GM20000 (cell line): ENCODE measurements around the gene CUL1.

ENCODE experiments used
- DNase-seq: peaks from one replicate; pipeline ENCODE4 v3.0.0; 2012; ENCODE audit warnings: low spot score
- TF ChIP-seq, protein P1 (sequence below): IDR thresholded peaks from 2 replicates; pipeline ENCODE4 v1.5.1; 2012; ENCODE audit warnings: mild to moderate bottlenecking, control low read depth; ENCODE audit errors: extremely low read depth, missing control alignments

The CUL1 gene

DNA sequence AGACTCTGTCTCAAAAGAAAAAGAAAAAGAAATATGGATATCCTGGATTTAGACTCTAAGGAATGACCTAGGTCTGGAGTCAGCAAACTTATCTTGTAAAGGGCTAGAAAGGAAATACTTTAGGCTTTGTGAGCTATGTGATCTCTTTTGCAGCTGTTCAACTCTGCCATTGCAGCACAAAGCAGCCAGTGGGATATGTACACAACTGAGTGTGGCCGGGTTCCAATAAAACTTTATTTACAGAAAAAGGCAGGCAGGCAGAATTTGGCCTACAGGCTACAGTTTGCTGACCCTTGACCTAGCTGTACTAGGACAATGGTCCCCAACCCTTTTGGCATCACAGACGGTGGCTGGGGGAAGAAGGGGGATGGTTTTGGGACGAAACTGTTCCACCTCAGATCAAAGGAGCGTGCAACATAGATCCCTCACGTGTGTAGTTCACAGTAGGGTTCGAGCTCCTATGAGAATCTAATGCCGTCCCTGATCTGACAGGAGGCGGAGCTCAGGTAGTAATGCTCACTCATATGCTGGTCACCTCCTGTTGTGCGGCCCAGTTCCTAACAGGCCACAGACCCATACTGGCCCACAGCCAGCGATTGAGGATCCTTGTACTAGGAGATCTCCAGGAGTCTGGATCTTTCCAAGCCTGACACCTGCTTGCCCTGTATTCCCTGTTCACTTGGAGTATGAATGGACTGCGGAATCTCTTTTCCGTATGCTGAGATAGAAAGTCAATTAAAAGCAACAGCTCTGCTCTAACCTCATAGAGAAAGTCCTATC is 63.0 kb downstream of the CUL1 start:
- TF ChIP-seq, protein P1, sequence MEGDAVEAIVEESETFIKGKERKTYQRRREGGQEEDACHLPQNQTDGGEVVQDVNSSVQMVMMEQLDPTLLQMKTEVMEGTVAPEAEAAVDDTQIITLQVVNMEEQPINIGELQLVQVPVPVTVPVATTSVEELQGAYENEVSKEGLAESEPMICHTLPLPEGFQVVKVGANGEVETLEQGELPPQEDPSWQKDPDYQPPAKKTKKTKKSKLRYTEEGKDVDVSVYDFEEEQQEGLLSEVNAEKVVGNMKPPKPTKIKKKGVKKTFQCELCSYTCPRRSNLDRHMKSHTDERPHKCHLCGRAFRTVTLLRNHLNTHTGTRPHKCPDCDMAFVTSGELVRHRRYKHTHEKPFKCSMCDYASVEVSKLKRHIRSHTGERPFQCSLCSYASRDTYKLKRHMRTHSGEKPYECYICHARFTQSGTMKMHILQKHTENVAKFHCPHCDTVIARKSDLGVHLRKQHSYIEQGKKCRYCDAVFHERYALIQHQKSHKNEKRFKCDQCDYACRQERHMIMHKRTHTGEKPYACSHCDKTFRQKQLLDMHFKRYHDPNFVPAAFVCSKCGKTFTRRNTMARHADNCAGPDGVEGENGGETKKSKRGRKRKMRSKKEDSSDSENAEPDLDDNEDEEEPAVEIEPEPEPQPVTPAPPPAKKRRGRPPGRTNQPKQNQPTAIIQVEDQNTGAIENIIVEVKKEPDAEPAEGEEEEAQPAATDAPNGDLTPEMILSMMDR = no peak
- DNase-seq = no peak

DNA sequence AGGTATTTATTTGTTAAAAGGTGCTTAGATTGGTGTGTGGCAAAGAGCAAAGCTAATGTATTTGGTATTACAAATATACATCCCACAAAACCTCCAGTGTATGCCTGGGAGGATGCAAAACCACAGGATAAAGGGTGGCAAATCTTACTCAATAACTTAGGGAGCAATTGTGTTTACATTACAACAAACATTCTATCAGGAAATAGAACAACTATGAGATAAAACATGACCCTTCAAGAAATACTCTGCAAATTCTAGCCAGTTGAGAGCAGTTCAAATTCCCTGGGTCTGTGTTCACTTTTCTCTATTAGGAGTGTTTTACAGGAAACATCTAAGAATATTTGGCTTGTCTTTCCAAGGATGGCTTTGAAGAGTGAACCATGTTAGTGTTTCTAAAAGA is 64.9 kb downstream of the CUL1 start:
- no peak for DNase-seq
- TF ChIP-seq, protein P1 = no peak

DNA sequence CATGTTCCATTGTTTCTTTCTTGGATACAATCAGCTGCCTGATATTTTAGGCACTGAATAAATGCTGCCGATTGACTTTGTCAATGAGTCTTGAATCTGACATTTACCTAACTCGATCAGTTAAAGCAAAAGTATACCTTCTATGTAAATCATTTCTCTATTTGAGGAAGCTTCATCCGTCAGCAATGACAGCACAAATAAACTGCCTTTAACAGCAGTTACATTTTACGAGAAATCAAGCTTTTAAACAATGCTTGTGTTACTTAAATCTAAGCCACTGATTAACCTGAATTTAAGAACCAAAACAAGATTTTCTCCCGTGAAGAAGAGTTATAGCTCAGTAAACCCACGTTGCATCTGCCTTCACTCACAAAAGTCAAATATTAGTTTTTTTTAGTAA is 71.3 kb downstream of the CUL1 start:
- no peak for DNase-seq
- TF ChIP-seq, protein P1 = no peak

DNA sequence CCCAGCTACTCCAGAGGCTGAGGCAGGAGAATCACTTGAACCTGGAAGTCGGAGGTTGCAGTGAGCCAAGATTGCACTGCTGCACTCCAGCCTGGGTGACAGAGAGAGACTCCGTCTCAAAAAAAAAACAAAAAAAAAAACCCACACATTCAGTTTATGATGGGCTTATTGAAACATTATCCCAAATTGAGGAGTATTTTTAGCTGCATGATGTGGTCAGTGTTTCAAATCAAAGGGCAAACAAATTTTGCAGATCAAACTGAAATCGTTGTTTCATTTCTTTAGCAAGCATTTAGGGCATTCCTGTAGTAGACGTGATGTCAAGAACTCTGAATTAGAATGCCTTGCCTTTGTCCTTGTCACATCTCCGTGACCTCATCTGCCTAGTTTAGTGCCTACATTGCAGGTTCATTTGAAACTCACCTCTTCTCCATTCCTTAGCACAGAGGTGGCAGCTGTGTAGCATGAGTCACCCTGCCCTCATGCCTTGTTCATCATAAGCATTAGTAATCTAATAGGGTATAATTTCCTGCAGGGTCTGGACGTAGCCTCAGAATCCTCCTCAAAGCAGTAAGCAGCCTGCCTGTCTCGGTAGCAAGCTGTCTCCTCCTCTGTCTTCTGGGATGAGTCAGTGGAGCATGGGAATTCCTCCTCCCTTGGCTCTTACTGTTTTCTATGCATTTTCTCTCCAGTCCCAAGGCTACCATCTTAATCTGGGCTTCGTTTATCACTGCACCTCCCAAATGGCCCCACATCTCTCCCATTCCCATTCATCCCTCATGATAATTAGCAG is 73.8 kb downstream of the CUL1 start:
- TF ChIP-seq, protein P1 = no peak
- no peak for DNase-seq

DNA sequence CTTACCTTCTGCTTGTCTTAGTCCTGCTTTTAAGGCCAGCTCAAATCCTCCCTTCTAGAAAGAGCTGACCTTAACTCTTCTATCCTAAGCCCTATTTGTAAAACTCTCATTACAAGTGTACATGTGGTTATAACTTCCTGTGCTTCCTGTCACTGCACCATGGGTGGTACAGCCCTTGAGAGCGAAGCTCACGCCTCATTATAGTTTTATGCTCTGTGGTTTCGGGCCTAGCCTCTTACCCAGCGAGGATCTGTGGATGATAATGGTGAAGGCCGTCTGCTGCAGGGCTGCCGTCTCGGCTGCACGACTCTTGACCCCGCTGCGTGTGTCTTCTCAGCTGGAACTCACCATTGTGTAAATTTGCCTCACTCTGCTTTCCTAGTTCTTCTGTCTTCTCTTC is 74.6 kb downstream of the CUL1 start:
- DNase-seq = no peak
- TF ChIP-seq, protein P1 = no peak

DNA sequence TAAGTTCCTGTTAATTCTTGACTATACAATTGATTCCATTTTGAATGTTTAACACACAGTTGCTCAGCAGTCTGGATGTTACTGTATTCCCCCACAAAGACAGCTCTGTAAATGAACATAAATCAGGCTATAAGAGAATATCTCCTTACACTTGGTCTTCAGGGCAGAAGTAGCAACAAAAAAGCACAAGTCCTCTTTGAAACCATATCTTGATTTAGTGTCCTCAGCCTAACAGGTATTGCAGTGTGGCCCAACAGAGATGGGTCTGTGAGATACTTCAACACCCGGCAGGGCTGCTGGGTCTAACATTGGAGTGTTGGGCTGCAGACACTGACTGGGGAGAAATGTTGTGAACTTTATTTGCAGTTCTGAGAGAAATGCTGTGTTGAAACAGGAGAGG is 75.8 kb downstream of the CUL1 start:
- DNase-seq = no peak
- TF ChIP-seq, protein P1 = no peak

DNA sequence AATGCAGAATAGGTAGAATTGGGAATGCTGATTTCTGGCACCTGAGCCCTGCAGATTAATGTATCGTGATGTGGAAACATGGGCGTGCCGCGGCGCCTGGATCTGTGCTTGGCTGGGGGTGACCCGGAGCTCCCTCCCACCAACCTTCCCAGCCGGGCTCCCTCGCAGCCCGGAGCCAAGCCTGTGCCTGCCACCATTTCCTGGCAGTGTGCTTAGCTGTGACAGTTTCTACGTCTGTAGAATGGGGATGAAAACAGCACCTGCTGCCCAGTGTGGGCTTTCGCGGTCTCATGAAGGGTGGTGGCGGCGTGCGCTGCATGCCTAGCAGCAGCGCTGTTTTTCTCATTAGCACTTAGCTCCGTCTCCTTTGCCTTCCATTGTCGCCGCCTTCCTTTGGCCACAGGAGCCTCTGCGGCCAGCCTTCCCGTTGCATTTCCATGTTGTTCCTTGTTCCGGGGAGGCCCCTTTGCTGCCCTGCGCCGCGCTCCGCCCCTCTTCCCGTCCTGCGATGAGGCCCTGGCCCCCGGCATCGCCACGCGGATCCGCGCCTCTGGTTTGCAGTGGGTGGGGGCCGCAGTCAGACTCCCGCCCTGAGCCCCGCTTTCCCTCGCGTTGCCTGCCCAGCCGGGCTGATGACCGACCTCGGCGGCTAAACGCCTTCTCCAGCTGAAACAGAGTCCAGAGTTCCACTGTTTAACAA is 84.2 kb downstream of the CUL1 start:
- TF ChIP-seq, protein P1 = no peak
- DNase-seq = no peak
